ENCODE results near the gene PCMTD2.

Gene PCMTD2

DNA sequence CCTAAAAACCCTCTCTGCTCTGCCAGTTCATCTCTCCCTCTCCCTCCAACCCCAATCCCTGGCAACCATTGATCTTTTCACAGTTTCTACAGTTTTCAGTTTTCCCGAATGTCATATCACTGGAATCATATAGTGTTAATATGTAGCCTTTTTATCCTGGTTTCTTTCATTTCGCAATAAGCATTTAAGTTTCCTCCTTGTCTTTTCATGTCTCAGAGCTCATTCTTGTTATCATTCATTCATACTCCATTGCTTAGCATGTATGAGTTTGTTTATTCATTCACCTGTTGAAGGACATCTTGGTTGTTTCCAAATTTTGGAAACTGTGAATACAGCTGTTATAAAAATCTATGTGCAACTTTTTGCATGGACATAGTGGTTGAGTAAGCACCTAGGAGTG, 5.5 kb upstream of the PCMTD2 start:
- no peaks in the 10 kb centered on the region for H3F3A ChIP-seq (ENCODE audit: control insufficient read depth, insufficient read depth)
- TF ChIP-seq, protein P1, sequence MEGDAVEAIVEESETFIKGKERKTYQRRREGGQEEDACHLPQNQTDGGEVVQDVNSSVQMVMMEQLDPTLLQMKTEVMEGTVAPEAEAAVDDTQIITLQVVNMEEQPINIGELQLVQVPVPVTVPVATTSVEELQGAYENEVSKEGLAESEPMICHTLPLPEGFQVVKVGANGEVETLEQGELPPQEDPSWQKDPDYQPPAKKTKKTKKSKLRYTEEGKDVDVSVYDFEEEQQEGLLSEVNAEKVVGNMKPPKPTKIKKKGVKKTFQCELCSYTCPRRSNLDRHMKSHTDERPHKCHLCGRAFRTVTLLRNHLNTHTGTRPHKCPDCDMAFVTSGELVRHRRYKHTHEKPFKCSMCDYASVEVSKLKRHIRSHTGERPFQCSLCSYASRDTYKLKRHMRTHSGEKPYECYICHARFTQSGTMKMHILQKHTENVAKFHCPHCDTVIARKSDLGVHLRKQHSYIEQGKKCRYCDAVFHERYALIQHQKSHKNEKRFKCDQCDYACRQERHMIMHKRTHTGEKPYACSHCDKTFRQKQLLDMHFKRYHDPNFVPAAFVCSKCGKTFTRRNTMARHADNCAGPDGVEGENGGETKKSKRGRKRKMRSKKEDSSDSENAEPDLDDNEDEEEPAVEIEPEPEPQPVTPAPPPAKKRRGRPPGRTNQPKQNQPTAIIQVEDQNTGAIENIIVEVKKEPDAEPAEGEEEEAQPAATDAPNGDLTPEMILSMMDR (IDR thresholded peaks at IDR 0.05; ENCODE audit: low read depth, low read length, poor library complexity, severe bottlenecking) = no peak
- TF ChIP-seq EZH2phosphoT487 (IDR thresholded peaks at IDR 0.05; ENCODE audit: borderline replicate concordance, low read length) = no peak
- H3K9me2 ChIP-seq (replicated peaks; ENCODE audit: control insufficient read depth, low read length) = no peaks in the 10 kb centered on the region
- H4K20me1 ChIP-seq (ENCODE audit: control insufficient read depth, insufficient read depth, low read depth, low read length) = no peaks in the 10 kb centered on the region
- peaks cover 4% of the 10 kb centered on the region for H3K4me1 ChIP-seq (ENCODE audit: control insufficient read depth, low read length)
- no peak overlapping the region for H3K27ac ChIP-seq (ENCODE audit: low read depth, low read length)
- H3K36me3 ChIP-seq (ENCODE audit: control insufficient read depth, low read length) = no peaks in the 10 kb centered on the region
- H3K4me2 ChIP-seq (ENCODE audit: low read length) = no peak overlapping the region
- H3K9me3 ChIP-seq (ENCODE audit: control insufficient read depth, insufficient read depth, low read length) = no peaks in the 10 kb centered on the region
- H3K27me3 ChIP-seq (ENCODE audit: control insufficient read depth, low read length) = peaks cover 27% of the 10 kb centered on the region
- H3K4me3 ChIP-seq (ENCODE audit: low read length) = no peak overlapping the region
- H3K79me2 ChIP-seq (ENCODE audit: control insufficient read depth, low read length) = no peaks in the 10 kb centered on the region

DNA sequence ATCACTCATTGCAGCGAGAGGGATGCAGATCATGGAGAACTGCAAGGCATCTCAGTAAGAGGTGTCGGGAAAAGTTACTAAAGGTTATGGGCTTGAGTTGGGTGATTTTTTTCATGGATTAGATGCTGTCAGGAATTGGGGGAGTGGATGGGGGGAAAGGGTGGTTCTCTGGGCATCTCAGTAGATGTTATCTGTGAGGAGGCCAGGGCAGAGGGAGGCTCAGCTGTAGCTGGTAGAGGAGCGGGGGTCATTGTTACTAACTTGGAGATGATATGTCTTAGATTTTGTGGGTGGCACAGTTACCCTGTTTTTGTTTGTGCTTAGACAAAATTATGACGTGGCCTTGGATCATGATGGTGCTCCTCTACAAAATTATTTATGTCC, 2.6 kb upstream of the PCMTD2 start:
- Histone ChIP-seq H3K4me2 (ENCODE audit: low read length) (no peak overlapping the region), H3K9me3 (ENCODE audit: control insufficient read depth, insufficient read depth, low read length) (no peaks in the 10 kb centered on the region), H3K27me3 (ENCODE audit: control insufficient read depth, low read length) (peaks cover 17% of the 10 kb centered on the region), H3K36me3 (ENCODE audit: control insufficient read depth, low read length) (peaks cover 5% of the 10 kb centered on the region; the same call in 1 of the 2 replicates), H4K20me1 (ENCODE audit: control insufficient read depth, insufficient read depth, low read depth, low read length) (no peaks in the 10 kb centered on the region), H3K4me1 (ENCODE audit: control insufficient read depth, low read length) (peaks cover 20% of the 10 kb centered on the region), H3K9me2 (replicated peaks; ENCODE audit: control insufficient read depth, low read length) (no peaks in the 10 kb centered on the region), H3F3A (ENCODE audit: control insufficient read depth, insufficient read depth) (no peaks in the 10 kb centered on the region), H3K4me3 (ENCODE audit: low read length) (no peak overlapping the region), H3K27ac (ENCODE audit: low read depth, low read length) (no peak overlapping the region), H3K79me2 (ENCODE audit: control insufficient read depth, low read length) (peaks cover 23% of the 10 kb centered on the region)
- TF ChIP-seq, protein P1 (IDR thresholded peaks at IDR 0.05; ENCODE audit: low read depth, low read length, poor library complexity, severe bottlenecking) = no peak
- TF ChIP-seq EZH2phosphoT487 (IDR thresholded peaks at IDR 0.05; ENCODE audit: borderline replicate concordance, low read length) = no peak

DNA sequence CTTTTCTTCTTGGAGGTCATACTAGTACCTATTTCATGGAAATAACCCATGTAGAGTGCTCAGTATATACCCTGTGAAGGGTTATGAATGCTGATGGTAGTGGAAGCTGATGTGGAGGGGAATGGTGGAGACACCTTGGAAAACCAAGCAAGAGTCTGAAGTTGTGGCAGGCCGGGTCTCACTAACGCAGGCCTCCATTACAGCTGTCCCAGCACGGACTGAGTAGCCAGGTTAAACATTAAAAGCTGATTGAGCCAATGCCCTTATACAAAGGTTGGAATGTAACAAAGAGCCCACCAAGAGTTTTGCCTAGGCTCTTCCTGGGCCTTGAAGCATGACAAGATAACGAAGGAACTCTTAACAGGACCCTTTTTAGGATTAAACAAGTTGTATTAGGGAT, 2.1 kb upstream of the PCMTD2 start:
- Histone ChIP-seq H4K20me1 (ENCODE audit: control insufficient read depth, insufficient read depth, low read depth, low read length) (no peaks in the 10 kb centered on the region), H3K9me2 (replicated peaks; ENCODE audit: control insufficient read depth, low read length) (no peaks in the 10 kb centered on the region), H3K4me1 (ENCODE audit: control insufficient read depth, low read length) (peaks cover 20% of the 10 kb centered on the region), H3K27me3 (ENCODE audit: control insufficient read depth, low read length) (peaks cover 17% of the 10 kb centered on the region), H3F3A (ENCODE audit: control insufficient read depth, insufficient read depth) (no peaks in the 10 kb centered on the region), H3K4me2 (ENCODE audit: low read length) (no peak overlapping the region), H3K79me2 (ENCODE audit: control insufficient read depth, low read length) (peaks cover 27% of the 10 kb centered on the region), H3K27ac (ENCODE audit: low read depth, low read length) (no peak overlapping the region), H3K9me3 (ENCODE audit: control insufficient read depth, insufficient read depth, low read length) (no peaks in the 10 kb centered on the region), H3K36me3 (ENCODE audit: control insufficient read depth, low read length) (peaks cover 5% of the 10 kb centered on the region; the same call in 1 of the 2 replicates), H3K4me3 (ENCODE audit: low read length) (no peak overlapping the region)
- TF ChIP-seq, protein P1 (IDR thresholded peaks at IDR 0.05; ENCODE audit: low read depth, low read length, poor library complexity, severe bottlenecking) = no peak
- no peak for TF ChIP-seq EZH2phosphoT487 (IDR thresholded peaks at IDR 0.05; ENCODE audit: borderline replicate concordance, low read length)

All from DOHH2 (cell line).